HCEC 1CT (cell line): ENCODE measurements around the gene TM4SF5.

Experiments used
- DNase-seq: peaks from one replicate; pipeline ENCODE4 v3.0.0-alpha.2; 2017

The TM4SF5 gene, protein sequence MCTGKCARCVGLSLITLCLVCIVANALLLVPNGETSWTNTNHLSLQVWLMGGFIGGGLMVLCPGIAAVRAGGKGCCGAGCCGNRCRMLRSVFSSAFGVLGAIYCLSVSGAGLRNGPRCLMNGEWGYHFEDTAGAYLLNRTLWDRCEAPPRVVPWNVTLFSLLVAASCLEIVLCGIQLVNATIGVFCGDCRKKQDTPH

DNA sequence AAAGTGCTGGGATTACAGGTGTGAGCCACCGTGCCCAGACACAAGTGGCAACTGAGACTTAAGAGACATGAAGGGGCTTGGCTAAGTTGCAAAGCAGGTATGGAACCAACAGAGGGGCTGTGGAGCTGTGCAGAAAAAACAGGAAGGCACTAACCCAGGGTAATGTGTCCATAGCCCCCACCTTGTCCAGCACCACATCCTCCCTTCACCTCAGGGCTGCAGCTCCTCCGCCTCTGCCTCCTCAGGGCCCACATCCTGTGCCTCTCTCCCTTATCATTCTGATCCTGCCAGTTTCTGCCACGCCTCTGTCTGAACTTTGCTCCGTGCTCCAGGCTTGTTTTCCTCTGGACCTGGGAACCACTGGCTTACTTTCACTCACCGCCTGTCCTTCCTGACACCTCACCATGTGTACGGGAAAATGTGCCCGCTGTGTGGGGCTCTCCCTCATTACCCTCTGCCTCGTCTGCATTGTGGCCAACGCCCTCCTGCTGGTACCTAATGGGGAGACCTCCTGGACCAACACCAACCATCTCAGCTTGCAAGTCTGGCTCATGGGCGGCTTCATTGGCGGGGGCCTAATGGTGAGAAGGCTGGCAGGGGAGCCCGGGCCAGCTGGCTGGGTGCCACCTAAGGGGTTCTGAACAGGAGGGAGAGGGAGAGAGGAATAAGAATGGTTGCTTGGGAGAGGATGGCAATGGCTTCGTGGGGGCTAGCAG, at the start of gene TM4SF5:
Gene TM4SF5 (plus strand): TSS at position 368 of the 716 bp plus-strand sequence. CDS start 37 bp downstream, at position 405.
- DNase-seq = no peak

DNA sequence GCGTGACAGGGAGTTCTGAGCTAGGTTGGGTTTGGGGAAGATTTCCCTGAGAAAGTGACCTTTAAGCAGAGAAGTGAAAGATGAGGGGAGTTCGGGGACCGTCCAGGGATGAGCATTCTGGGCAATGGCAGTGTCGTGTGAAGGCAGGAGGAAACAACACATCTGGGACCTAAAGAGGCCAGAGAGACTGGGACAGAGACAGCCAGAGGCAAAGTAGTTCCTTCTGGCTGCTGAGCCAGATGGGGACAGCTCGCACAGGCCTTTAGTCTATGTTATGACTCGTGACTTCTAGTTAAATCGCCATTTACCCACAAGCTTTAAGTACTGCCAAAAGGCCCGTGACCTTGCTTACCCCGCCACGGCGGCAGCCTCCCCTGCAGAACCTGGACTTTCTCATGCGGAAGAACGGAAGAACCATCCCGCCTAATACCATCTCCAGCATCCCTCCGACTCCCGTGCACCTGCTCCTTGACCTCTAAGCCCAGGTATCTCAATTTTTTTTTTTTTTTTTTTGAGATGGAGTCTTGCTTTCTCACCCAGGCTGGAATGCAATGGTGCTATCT, 48.9 kb upstream of the TM4SF5 start:
- DNase-seq = no peak

DNA sequence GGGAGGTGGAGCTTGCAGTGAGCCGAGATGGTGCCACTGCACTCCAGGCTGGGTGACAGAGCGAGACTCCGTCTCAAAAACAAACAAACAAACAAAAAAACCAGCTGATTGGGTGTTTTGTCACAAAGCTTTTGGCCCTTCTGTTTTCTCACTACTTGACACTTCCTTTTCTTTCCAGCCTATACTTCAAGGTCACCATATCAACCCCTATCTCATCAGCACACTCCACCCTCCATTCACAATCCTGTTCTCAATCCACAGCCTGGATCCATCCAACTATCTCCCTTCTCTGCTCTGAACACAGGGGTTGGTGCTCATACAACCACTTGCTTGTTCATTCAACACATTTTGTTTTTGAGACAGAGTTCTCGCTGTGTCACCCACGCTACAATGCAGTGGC, 47.0 kb upstream of the TM4SF5 start:
- no peak for DNase-seq

GRCh38 chr17:4725646-4726310, 45.9 kb upstream of the TM4SF5 start:
- DNase-seq = no peak

DNA sequence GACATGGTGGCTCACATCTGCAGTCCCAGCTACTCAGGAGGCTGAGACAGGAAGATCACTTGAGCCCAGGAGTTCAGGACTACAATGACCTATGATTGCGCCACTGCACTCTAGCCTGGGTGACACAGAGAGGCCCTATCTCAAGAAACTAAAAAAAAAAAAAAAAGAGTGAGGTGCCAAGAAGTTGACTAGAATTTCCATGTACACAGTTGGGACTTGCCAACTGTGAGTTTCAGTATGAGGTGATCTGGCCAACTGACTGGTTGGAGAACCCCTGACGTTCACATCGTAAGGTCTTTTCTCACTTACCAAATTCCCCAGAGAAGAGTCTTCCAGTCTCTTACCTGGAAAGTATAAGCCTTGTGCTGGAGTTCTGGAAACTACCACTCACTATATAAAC, 43.6 kb upstream of the TM4SF5 start:
- DNase-seq = no peak

GRCh38 chr17:4733073-4733531, 38.6 kb upstream of the TM4SF5 start:
- no peak for DNase-seq

- no peak for DNase-seq
Observed at GRCh38 chr17:4734857-4735475, 36.7 kb upstream of the TM4SF5 start.

DNA sequence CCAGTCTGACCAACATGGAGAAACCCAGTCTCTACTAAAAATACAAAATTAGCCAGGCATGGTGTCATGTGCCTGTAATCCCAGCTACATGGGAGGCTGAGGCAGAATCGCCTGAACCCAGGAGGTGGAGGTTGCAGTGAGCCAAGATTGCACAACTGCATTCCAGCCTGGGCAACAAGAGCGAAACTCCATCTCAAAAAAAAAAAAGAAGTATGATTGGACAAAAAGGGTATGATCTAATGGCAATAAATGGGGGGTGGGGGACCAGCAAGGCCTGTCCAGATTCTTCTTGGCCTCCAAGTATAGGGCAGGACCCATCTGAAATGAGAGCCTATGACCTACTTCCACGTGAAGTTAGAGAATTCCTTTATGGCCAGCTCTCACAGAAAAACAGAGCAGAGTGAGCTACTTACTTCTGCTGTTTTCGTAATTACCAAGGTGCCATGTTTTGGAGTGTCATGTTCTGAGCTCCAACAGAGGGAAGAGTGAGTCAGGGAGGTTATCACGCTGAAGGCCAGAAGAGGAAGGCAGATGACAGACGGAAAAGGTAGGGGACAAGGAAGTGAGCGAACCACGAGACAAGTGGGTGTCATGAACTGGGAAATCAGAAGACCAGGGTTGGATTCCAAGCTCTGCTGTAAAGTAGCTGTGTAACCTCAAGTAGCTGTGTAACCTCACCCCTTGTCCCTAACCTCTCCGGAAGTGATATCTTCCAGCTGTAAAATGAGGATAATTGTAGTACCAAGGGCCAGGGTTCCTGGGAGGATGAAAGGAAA, 35.6 kb upstream of the TM4SF5 start:
- DNase-seq = no peak

- no peak for DNase-seq
Observed at GRCh38 chr17:4738136-4739121, 33.3 kb upstream of the TM4SF5 start.

DNA sequence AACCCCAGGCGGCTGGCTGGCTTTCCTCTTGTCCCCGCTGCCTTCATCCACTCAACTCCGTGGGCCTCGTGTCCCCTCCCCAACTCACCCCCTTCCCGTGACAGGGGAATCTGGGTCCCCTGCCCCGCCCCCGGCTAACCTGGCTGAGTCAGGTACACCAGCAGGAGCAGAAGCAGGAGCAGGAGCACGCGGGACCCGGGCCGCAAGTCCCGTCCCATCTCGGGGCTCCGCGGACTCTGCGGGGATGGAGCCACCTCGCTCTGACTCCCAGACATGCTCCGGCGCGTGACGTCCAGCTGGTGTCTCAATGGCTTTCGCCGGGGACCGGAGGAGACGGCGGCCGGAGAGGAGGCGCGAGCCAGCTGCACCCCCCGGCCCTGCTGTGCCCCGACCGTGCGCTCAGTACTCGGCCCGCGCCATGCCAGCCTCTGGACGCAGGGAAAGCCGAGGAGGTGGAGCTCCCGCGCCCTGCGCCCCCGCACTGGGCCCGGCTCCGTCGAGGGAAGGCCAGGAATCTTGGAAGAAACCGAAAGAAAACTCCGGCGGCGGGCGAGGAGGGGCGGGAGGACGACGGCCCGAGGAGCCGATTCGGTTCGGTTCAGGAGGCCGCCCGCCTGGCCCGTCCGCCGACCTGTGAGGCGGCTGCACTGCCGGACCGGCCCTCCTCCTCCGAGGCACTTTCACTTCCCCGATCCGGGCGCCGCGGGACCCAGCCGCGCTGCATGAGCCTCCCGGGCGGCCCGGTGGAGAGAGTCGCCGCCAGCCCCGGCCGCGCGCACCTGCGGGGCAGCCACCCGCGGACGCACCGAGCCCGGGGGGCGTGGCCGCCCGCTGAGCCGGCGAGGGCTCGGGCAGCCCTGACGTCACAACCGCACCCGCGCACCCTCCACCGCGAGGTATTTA, 32.3 kb upstream of the TM4SF5 start, which contains the start of the genes CXCL16 and ZMYND15:
Gene CXCL16 (minus strand): TSS at position 807 of the 903 bp plus-strand sequence. CDS start 589 bp downstream, at position 218.
Gene ZMYND15 (plus strand): TSS at position 712 of the 903 bp plus-strand sequence. CDS start 716 bp downstream, outside the sequence.
- DNase-seq = no peak

DNA sequence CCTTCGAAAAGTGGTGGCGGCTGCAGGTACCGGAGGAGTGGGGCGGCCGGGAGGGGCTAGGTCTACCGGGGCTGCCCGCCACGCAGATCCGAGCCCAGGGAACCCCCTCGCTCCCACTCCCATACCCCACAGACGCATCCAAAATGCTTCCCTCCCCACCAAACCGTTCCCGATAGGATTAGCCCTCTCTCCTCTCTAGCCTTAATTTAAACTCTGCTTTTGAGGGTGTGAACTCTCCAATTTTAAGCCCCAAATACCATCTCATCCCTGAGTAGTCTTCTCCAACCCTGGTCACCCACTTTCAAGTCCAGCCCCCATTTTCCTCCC, 31.7 kb upstream of the TM4SF5 start:
- DNase-seq = no peak

GRCh38 chr17:4740584-4740983, 31.1 kb upstream of the TM4SF5 start:
- DNase-seq = no peak

- DNase-seq = no peak
Observed at GRCh38 chr17:4741544-4741943, 30.1 kb upstream of the TM4SF5 start.

- no peak for DNase-seq
Observed at GRCh38 chr17:4742133-4742532, 29.6 kb upstream of the TM4SF5 start.

DNA sequence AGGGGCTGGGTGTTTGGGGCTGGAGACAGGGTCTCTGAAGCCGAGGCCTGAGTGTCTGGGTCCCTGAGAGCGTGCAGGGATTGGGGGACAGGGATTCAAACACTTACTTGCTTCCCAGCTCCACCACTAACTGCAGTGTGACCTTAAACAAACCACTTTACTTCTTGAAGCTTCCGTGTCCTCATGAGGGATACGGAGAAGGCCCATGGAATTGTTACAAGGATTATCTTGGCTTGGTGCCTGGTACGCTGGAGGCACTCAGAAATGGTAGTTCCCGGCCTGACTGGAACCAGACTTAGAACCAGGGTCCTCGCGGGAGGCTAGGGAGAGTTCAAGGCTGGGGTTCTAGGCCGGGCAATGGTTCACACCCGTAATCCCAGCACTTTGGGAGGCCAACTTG, 29.1 kb upstream of the TM4SF5 start:
- DNase-seq = no peak

DNA sequence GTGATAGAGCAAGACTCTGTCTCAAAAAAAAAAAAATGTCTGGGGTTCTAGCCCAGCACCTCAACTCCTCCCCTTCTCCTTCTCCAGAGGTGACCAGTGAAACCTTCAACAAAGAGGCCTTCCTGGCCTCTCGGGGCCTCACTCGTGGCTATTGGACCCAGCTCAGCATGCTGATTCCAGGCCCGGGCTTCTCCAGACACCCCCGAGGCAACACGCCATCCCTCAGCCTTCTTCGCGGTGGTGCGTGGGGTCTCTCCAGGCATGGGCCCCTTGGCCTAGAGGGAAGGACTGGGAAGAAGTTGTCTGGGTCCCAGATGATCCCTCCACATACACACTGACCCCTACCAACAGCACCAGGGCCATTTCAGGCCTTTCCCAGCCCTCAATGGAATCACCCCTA, 28.5 kb upstream of the TM4SF5 start:
- no peak for DNase-seq

DNA sequence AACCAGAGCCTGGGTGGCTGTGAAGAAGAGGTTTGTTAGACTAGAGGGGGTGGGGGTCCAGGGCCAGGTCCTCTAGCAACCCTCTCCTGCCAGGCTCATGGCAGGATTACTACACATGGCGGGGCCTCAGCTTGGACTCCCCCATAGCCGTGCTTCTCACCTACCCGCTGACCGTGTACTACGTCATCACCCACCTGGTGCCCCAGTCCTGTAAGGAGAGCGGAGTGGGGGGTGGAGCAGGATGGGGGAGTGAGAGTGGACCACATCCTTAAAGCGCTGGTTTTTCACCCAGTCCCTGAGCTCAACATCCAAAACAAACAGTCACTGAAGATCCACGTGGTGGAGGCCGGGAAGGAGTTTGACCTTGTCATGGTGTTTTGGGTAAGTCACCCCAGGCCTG, 27.8 kb upstream of the TM4SF5 start:
- DNase-seq = no peak

- no peak for DNase-seq
Observed at GRCh38 chr17:4744999-4745969, 26.4 kb upstream of the TM4SF5 start.

GRCh38 chr17:4747847-4748246, 23.8 kb upstream of the TM4SF5 start:
- DNase-seq = no peak
